MG63 (cell line): ENCODE data around the gene SMARCC1. TPM values are rescaled to one million over a fixed set of nuclear protein-coding genes. Genes with fewer than 3 reads are reported as not detected.
"Not testable (repeated sequence)": the region's sequence is repeated elsewhere in the genome, so short reads cannot be mapped to it uniquely, and the experiment has no call there.

Source experiments
- DNase-seq: peaks from one replicate; pipeline ENCODE4 v3.0.0-alpha.2; 2020
- H3K27me3 ChIP-seq: fragments of 250-450 bp; sonication (Bioruptor Pico); 2 replicates; pipeline ENCODE4 v1.5.1; 2020; ENCODE audit warnings: mild to moderate bottlenecking, moderate library complexity
- H3K36me3 ChIP-seq: fragments of 250-450 bp; sonication (Bioruptor Pico); 2 replicates; pipeline ENCODE4 v1.5.1; 2020; ENCODE audit warnings: mild to moderate bottlenecking, moderate library complexity
- H3K4me3 ChIP-seq: fragments of 250-450 bp; sonication (Bioruptor Pico); 2 replicates; pipeline ENCODE4 v1.5.1; 2020; ENCODE audit warnings: mild to moderate bottlenecking, moderate library complexity
- H3K9me3 ChIP-seq: fragments of 250-450 bp; sonication (Bioruptor Pico); 2 replicates; pipeline ENCODE4 v1.5.1; 2020; ENCODE audit warnings: mild to moderate bottlenecking, moderate library complexity
- total RNA-seq: library from RNA; depleted of rRNA; stranded (reverse); fragments of >200 nt; shearing (Covaris generic); gene quantifications from 2 replicates; pipeline ENCODE4 v1.2.3, GENCODE V29; 2014; ENCODE audit warnings: low replicate concordance

Gene SMARCC1
- total RNA-seq, 1 experiment from 2014 or later = 33.4 TPM

- Histone ChIP-seq H3K4me3 (no peak overlapping the region), H3K36me3 (peaks cover 57% of the 10 kb centered on the region), H3K9me3 (no peaks in the 10 kb centered on the region), H3K27me3 (no peaks in the 10 kb centered on the region)
- no peak for DNase-seq
Observed at GRCh38 chr3:47731061-47731460, 50.6 kb downstream of the SMARCC1 start.

DNA sequence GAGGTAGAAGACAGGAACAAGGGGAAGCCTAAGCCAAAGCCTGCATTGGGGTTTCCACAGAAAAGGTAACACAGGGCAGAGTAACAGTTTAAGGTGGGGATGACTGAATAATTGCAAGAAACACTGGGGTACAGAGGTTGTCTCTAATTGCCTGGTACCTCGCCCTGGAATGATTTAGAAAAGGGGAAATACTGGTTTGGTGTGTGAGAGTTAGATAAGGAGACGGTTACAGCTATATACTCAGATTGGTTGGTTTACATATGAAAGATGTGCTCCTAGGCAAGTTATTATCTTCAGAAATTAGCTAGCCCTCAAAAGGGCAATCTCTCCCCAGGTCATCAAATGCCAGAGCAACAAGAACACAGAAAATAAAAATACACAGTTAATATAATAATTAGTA lies 58.8 kb downstream of the SMARCC1 start:
- Histone ChIP-seq H3K9me3 (no peaks in the 10 kb centered on the region), H3K4me3 (no peak overlapping the region), H3K36me3 (peaks cover 19% of the 10 kb centered on the region), H3K27me3 (no peaks in the 10 kb centered on the region)
- DNase-seq = no peak

GRCh38 chr3:47717448-47717847 lies 64.2 kb downstream of the SMARCC1 start:
- DNase-seq, H3K4me3 ChIP-seq, H3K9me3 ChIP-seq, H3K27me3 ChIP-seq: not testable (repeated sequence)
- peaks cover 23% of the 10 kb centered on the region for H3K36me3 ChIP-seq

GRCh38 chr3:47716656-47717055 lies 65.0 kb downstream of the SMARCC1 start:
- H3K27me3 ChIP-seq = no peaks in the 10 kb centered on the region
- peaks cover 27% of the 10 kb centered on the region for H3K36me3 ChIP-seq
- no peaks in the 10 kb centered on the region for H3K9me3 ChIP-seq
- no peak for DNase-seq
- H3K4me3 ChIP-seq = no peak overlapping the region

GRCh38 chr3:47715928-47716327 lies 65.8 kb downstream of the SMARCC1 start:
- H3K36me3 ChIP-seq = peaks cover 34% of the 10 kb centered on the region
- H3K27me3 ChIP-seq = no peaks in the 10 kb centered on the region
- H3K9me3 ChIP-seq = no peaks in the 10 kb centered on the region
- DNase-seq = peak; percentile 62
- H3K4me3 ChIP-seq = no peak overlapping the region

DNA sequence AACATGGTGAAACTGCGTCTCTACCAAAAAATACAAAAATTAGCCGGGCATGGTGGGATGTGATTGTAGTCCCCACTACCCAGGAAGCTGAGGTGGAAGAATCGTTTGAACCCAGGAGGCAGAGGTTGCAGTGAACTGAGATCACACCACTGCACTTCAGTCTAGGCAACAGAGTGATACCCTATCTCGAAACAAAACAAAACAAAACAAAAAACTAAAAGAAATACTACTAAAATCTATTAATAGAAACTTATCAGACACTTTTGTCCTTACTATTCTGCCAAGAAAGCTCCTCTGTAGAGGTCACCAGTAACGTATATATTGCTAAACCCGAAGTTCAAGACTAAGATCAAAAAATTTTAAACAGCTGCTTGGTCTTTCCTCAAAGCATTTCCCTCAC lies 67.1 kb downstream of the SMARCC1 start:
- Histone ChIP-seq H3K27me3 (no peaks in the 10 kb centered on the region), H3K4me3 (no peak overlapping the region), H3K9me3 (no peaks in the 10 kb centered on the region), H3K36me3 (peaks cover 37% of the 10 kb centered on the region)
- DNase-seq = no peak

- Histone ChIP-seq H3K4me3 (no peak overlapping the region), H3K9me3 (no peaks in the 10 kb centered on the region), H3K27me3 (no peaks in the 10 kb centered on the region), H3K36me3 (peaks cover 41% of the 10 kb centered on the region)
- DNase-seq = no peak
Observed at GRCh38 chr3:47713655-47714054, 68.0 kb downstream of the SMARCC1 start.

- H3K27me3 ChIP-seq = no peaks in the 10 kb centered on the region
- no peaks in the 10 kb centered on the region for H3K9me3 ChIP-seq
- peaks cover 42% of the 10 kb centered on the region for H3K36me3 ChIP-seq
- no peak for DNase-seq
- H3K4me3 ChIP-seq = no peak overlapping the region
Observed at GRCh38 chr3:47712398-47712797, 69.3 kb downstream of the SMARCC1 start.

- H3K36me3 ChIP-seq = peaks cover 44% of the 10 kb centered on the region
- H3K4me3 ChIP-seq = no peak overlapping the region
- DNase-seq = no peak
- H3K27me3 ChIP-seq = no peaks in the 10 kb centered on the region
- no peaks in the 10 kb centered on the region for H3K9me3 ChIP-seq
Observed at GRCh38 chr3:47711596-47711995, 70.1 kb downstream of the SMARCC1 start.

DNA sequence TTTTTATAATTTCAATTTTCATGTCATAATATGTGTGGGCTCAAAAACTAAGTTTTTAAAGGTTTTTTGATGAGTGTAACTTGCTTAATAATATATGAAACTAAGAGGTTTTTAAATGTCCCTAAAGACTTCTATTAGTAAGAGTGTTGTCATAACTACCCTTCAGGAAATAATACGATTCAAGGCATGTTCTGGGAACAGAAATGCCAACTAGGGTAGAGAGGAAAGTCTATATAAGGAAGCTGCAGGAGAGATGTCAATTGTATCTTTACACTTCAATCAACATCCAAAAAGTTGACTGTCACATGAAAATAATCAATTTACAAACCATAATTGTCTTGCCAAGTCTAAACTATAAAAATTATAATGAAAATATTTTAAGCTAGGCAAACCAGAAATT lies 76.3 kb downstream of the SMARCC1 start:
- H3K9me3 ChIP-seq = no peaks in the 10 kb centered on the region
- H3K4me3 ChIP-seq = no peak overlapping the region
- H3K36me3 ChIP-seq = peaks cover 33% of the 10 kb centered on the region
- DNase-seq = no peak
- no peaks in the 10 kb centered on the region for H3K27me3 ChIP-seq

GRCh38 chr3:47704237-47704612 lies 77.5 kb downstream of the SMARCC1 start:
- Histone ChIP-seq H3K9me3 (no peaks in the 10 kb centered on the region), H3K36me3 (peaks cover 27% of the 10 kb centered on the region), H3K27me3 (no peaks in the 10 kb centered on the region), H3K4me3 (no peak overlapping the region)
- DNase-seq = no peak

DNA sequence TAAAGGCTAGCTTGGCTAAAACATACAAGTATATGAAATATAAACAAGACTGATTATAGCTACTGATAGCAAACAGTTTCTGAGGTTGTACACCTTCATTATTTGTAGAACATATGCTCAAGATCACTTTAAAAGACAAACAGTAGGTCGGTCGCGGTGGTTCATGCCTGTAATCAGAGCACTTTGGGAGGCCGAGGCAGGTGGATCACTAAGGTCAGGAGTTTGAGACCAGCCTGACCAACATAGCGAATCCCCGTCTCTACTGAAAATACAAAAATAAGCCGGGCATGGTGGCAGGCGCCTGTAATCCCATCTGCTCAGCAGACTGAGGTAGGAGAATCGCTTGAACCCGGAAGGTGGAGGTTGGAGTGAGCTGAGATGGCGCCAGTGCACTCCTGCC lies 80.3 kb downstream of the SMARCC1 start:
- Histone ChIP-seq H3K36me3 (peaks cover 22% of the 10 kb centered on the region), H3K9me3 (no peaks in the 10 kb centered on the region), H3K4me3 (no peak overlapping the region), H3K27me3 (no peaks in the 10 kb centered on the region)
- DNase-seq = no peak

- no peaks in the 10 kb centered on the region for H3K9me3 ChIP-seq
- DNase-seq = no peak
- no peaks in the 10 kb centered on the region for H3K27me3 ChIP-seq
- H3K36me3 ChIP-seq = peaks cover 38% of the 10 kb centered on the region
- no peak overlapping the region for H3K4me3 ChIP-seq
Observed at GRCh38 chr3:47692158-47692557, 89.5 kb downstream of the SMARCC1 start.

DNA sequence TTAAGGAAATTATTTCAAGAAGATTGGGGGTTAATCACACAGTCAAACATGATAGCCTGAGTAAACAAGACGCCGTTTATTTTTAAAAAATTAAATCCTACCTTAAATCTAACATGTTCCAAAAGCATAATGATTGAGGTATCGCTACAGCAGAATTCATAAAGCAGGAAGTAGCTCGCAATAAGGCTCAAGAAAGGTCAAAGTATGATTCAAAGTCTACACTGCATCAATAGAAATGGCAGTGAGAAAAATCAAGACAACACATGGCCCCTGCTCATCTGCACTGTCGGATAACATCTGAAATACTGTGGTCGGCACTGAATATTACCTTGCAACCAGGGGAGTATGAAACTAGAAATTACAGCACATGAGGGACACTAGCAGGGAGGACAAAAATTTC lies 93.2 kb downstream of the SMARCC1 start:
- DNase-seq = no peak
- Histone ChIP-seq H3K27me3 (no peaks in the 10 kb centered on the region), H3K36me3 (peaks cover 39% of the 10 kb centered on the region), H3K9me3 (no peaks in the 10 kb centered on the region), H3K4me3 (no peak overlapping the region)

DNA sequence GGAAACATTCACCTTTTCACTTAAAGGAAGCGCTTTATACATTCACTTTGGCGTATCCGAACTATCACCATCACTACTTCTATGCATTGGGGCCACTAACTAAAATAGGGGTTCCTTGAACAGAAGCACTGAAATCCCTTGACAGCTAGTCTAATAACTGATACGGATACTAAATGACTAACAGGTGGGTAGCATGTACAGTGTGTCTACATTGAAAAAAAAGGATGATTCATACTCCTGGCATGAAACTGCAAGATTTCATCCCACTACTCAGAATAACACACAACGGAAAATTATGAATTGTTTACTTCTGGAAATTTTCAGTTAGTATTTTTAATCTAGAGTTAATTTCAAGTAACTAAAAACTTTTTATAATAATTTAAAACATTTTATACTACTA lies 96.7 kb downstream of the SMARCC1 start:
- no peaks in the 10 kb centered on the region for H3K27me3 ChIP-seq
- H3K9me3 ChIP-seq = no peaks in the 10 kb centered on the region
- no peak overlapping the region for H3K4me3 ChIP-seq
- DNase-seq = no peak
- peaks cover 30% of the 10 kb centered on the region for H3K36me3 ChIP-seq

- no peak for DNase-seq
- Histone ChIP-seq H3K36me3 (peaks cover 36% of the 10 kb centered on the region), H3K9me3 (no peaks in the 10 kb centered on the region), H3K27me3 (no peaks in the 10 kb centered on the region), H3K4me3 (no peak overlapping the region)
Observed at GRCh38 chr3:47681016-47681415, 100.7 kb downstream of the SMARCC1 start.

DNA sequence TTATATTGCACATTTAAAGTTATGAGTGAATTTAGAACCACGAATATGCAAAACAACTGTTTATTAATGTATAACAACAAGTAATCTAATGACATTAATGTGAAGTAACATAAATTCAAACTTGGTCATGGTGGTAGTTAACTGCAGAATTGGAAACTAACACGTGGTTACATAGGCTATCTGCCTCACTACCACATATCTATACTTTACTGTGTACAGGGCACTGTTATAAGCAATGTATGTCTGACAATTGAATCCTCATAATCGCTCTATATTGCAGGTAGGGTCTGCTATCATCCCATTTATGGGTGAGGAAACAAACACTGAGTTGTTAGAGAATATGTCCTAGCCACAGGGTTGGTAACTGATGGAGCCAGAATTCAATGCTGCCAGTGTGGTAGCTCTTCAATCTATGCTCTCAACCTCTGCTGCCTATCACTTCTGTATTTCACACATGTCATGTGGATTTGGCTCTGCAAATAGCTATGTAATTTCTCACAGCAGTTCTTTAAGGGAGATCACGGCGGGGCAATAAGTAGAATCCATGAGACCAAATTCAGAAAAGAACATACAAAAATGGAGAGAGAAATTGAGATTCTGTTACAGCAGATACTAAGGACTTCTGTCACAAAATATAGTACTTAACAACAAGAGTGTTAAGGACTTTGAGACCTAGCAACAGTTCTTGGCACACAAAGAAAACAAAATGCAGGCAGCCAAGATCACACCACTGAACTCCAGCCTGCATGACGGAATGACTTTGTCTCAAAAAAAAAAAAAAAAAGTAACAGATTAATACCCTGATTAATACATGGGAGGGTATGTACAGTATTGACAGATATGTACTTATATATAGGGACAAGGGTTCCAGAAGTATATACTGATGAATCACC lies 103.0 kb downstream of the SMARCC1 start:
- DNase-seq = no peak
- Histone ChIP-seq H3K36me3 (peaks cover 50% of the 10 kb centered on the region), H3K9me3 (no peaks in the 10 kb centered on the region), H3K4me3 (no peak overlapping the region), H3K27me3 (no peaks in the 10 kb centered on the region)

- Histone ChIP-seq H3K36me3 (peaks cover 25% of the 10 kb centered on the region), H3K27me3 (no peaks in the 10 kb centered on the region), H3K9me3 (no peaks in the 10 kb centered on the region), H3K4me3 (no peak overlapping the region)
- DNase-seq = no peak
Observed at GRCh38 chr3:47669026-47669749, 112.5 kb downstream of the SMARCC1 start.
